Erythroblast (primary cell): ENCODE measurements around the gene QPCTL.

Experiments
- GATA1 ChIP-seq: IDR thresholded peaks from 2 replicates; pipeline ENCODE4 v1.6.1; 2011; ENCODE audit warnings: low read depth, mild to moderate bottlenecking, control low read depth, low read length, moderate library complexity
- POLR2A ChIP-seq: IDR thresholded peaks from 2 replicates; pipeline ENCODE4 v1.6.1; 2011; ENCODE audit warnings: mild to moderate bottlenecking, low read length

- TF ChIP-seq POLR2A: no peak
- TF ChIP-seq GATA1: no peak
Observed at GRCh38 chr19:45693106-45693788, 781 bp downstream of the QPCTL start.
